ENCODE results near the gene FAM110D.

The FAM110D gene

DNA sequence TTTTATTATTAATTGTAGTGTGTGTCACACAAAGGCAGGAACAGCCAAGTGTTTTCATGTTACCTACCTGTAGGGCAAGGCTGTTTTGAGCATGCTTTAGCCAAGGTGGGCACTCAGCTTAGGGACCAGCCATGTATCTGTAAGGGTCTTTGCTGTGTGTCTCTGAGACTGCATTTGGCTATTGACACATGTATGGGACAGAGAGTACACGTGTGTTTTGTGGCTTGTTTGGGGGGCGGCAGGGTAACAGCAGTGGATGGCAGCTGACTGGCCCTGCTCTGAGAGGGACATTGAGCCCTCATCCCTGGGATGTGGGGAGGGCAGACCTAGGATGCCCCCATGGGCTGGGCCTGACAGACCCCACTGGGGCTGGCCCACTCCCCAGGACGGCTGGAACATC lies 38.4 kb downstream of the FAM110D start:
- H3K4me3 ChIP-seq (ENCODE audit: low read length): no peak overlapping the region
- 94% methylated on average over 3 of the region's 3 CpGs for WGBS
- no peaks in the 10 kb centered on the region for H3K36me3 ChIP-seq (ENCODE audit: insufficient read depth, low read length)
- H3K27me3 ChIP-seq (ENCODE audit: insufficient read depth, low read length): no peaks in the 10 kb centered on the region
- no peaks in the 10 kb centered on the region for H3K9me3 ChIP-seq (ENCODE audit: insufficient read depth, low read depth, low read length)
- H3K9ac ChIP-seq (ENCODE audit: low read depth, low read length): no peak overlapping the region
- no peaks in the 10 kb centered on the region for H3K4me1 ChIP-seq (ENCODE audit: insufficient read depth, low read length)
- no peak overlapping the region for H3K27ac ChIP-seq (ENCODE audit: low read depth, low read length)

DNA sequence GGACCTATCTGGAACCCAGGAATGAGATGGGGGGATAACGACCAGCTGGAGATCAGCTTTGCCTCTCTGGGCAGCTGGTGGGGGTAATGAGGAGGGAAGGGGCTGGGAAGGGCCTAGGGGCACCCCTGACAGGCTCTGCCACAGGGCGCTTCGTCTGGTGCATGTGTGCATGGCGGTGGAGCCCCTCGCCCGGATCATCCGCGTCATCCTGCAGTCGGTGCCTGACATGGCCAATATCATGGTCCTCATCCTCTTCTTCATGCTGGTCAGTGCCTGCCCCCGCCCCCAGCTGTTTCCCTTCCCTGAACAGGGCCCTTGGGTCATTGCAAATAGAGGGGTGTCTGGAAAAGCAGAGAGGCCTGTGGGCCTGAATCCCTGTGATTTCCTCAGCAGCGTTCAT lies 38.9 kb downstream of the FAM110D start:
- H3K9me3 ChIP-seq (ENCODE audit: insufficient read depth, low read depth, low read length): no peaks in the 10 kb centered on the region
- no peaks in the 10 kb centered on the region for H3K4me1 ChIP-seq (ENCODE audit: insufficient read depth, low read length)
- H3K36me3 ChIP-seq (ENCODE audit: insufficient read depth, low read length): no peaks in the 10 kb centered on the region
- no peak overlapping the region for H3K4me3 ChIP-seq (ENCODE audit: low read length)
- WGBS: 83% methylated on average over 11 of the region's 11 CpGs
- H3K27me3 ChIP-seq (ENCODE audit: insufficient read depth, low read length): peaks cover under 1% of the 10 kb centered on the region; the same call in 1 of the 2 replicates
- no peak overlapping the region for H3K9ac ChIP-seq (ENCODE audit: low read depth, low read length)
- no peak overlapping the region for H3K27ac ChIP-seq (ENCODE audit: low read depth, low read length)

- Histone ChIP-seq H3K4me1 (ENCODE audit: insufficient read depth, low read length) (no peaks in the 10 kb centered on the region), H3K4me3 (ENCODE audit: low read length) (peak overlapping the region; percentile 49), H3K36me3 (ENCODE audit: insufficient read depth, low read length) (no peaks in the 10 kb centered on the region), H3K9me3 (ENCODE audit: insufficient read depth, low read depth, low read length) (no peaks in the 10 kb centered on the region), H3K27me3 (ENCODE audit: insufficient read depth, low read length) (peaks cover 3% of the 10 kb centered on the region; the same call in 1 of the 2 replicates), H3K27ac (ENCODE audit: low read depth, low read length) (no peak overlapping the region), H3K9ac (ENCODE audit: low read depth, low read length) (no peak overlapping the region)
- 87% methylated on average over 5 of the region's 5 CpGs for WGBS
These were observed 41.5 kb downstream of the FAM110D start for GRCh38 chr1:26200413-26200812.

DNA sequence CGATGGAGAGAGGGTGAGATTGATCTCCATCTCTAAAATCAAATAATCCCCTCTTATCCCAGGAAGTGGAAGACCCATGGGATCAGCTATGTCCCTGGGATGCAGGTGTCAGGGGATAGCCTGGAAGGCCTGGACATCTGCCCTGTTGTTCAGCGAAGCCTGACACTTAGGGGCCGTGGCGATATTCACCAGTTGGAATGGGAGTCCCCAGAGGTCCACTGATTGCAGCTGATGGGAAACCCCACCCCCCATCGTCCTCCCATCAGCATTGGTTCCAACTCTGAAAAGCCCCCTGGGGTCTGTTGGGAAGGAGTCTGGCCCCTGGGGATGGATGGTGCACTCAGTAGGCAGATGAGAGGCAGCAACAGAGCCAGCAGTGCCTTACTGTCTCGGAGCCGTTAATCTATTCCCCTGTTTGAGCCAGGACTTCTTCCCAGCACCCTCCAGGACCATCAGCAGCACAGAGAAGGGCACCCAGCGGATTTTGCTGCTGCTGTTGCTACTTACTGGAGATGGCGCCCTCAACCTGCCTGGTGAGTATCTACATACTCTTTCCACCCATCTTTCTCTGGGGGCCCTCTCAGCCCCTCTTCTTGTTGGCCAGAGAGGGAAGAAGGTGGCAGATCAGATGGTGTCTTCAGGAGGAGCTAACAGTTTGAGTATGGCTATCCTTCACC lies 44.9 kb downstream of the FAM110D start:
- peaks cover 3% of the 10 kb centered on the region; the same call in 1 of the 2 replicates for H3K27me3 ChIP-seq (ENCODE audit: insufficient read depth, low read length)
- no peaks in the 10 kb centered on the region for H3K4me1 ChIP-seq (ENCODE audit: insufficient read depth, low read length)
- H3K9ac ChIP-seq (ENCODE audit: low read depth, low read length): no peak overlapping the region
- H3K4me3 ChIP-seq (ENCODE audit: low read length): no peak overlapping the region
- H3K27ac ChIP-seq (ENCODE audit: low read depth, low read length): no peak overlapping the region
- no peaks in the 10 kb centered on the region for H3K36me3 ChIP-seq (ENCODE audit: insufficient read depth, low read length)
- H3K9me3 ChIP-seq (ENCODE audit: insufficient read depth, low read depth, low read length): no peaks in the 10 kb centered on the region
- 71% methylated on average over 8 of the region's 9 CpGs for WGBS

- Histone ChIP-seq H3K9me3 (ENCODE audit: insufficient read depth, low read depth, low read length) (no peaks in the 10 kb centered on the region), H3K9ac (ENCODE audit: low read depth, low read length) (no peak overlapping the region), H3K27me3 (ENCODE audit: insufficient read depth, low read length) (peaks cover 4% of the 10 kb centered on the region; the same call in 1 of the 2 replicates), H3K4me3 (ENCODE audit: low read length) (no peak overlapping the region), H3K27ac (ENCODE audit: low read depth, low read length) (no peak overlapping the region), H3K4me1 (ENCODE audit: insufficient read depth, low read length) (no peaks in the 10 kb centered on the region), H3K36me3 (ENCODE audit: insufficient read depth, low read length) (no peaks in the 10 kb centered on the region)
- 86% methylated on average over 5 of the region's 5 CpGs for WGBS
These were observed 51.4 kb downstream of the FAM110D start for GRCh38 chr1:26210147-26210870.

DNA sequence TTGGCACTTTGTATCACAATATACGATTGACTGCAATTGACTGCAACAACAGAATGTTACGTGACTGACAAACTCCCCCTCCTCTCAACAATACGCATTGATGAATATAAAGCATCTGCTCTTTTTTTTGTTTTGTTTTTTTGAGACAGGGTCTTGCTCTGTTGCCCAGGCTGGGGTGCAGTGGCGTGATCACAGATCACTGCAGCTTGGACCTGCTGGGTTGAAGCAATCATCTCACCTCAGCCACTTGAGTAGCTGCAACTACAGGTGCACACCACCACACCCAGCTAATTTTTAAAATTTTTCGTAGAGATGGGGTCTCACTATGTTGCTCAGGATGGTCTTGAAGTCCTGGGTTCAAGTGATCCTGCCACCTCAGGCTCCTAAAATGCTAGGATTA lies 53.8 kb downstream of the FAM110D start:
- no peaks in the 10 kb centered on the region for H3K4me1 ChIP-seq (ENCODE audit: insufficient read depth, low read length)
- no peak overlapping the region for H3K4me3 ChIP-seq (ENCODE audit: low read length)
- H3K9ac ChIP-seq (ENCODE audit: low read depth, low read length): no peak overlapping the region
- H3K36me3 ChIP-seq (ENCODE audit: insufficient read depth, low read length): no peaks in the 10 kb centered on the region
- 86% methylated on average over 4 of the region's 5 CpGs for WGBS
- H3K27ac ChIP-seq (ENCODE audit: low read depth, low read length): no peak overlapping the region
- H3K27me3 ChIP-seq (ENCODE audit: insufficient read depth, low read length): peaks cover 4% of the 10 kb centered on the region
- H3K9me3 ChIP-seq (ENCODE audit: insufficient read depth, low read depth, low read length): no peaks in the 10 kb centered on the region

- Histone ChIP-seq H3K36me3 (ENCODE audit: insufficient read depth, low read length) (no peaks in the 10 kb centered on the region), H3K4me3 (ENCODE audit: low read length) (no peak overlapping the region), H3K9ac (ENCODE audit: low read depth, low read length) (no peak overlapping the region), H3K9me3 (ENCODE audit: insufficient read depth, low read depth, low read length) (no peaks in the 10 kb centered on the region), H3K27ac (ENCODE audit: low read depth, low read length) (no peak overlapping the region), H3K4me1 (ENCODE audit: insufficient read depth, low read length) (no peaks in the 10 kb centered on the region), H3K27me3 (ENCODE audit: insufficient read depth, low read length) (peaks cover 4% of the 10 kb centered on the region)
- 91% methylated on average over 6 of the region's 6 CpGs for WGBS
These were observed 54.5 kb downstream of the FAM110D start for GRCh38 chr1:26213335-26213905.

Data from HUES64 (cell line).